GM18505 (cell line): ENCODE measurements around the gene KAZN.

ENCODE experiments used
- ATAC-seq: cut with Tn5 transposase; IDR thresholded peaks from one replicate; pipeline ENCODE4 v1.9.1; 2021; ENCODE audit not compliant: unreplicated experiment
- POLR2A ChIP-seq: IDR thresholded peaks from 4 replicates; pipeline ENCODE4 v1.6.1; 2011; ENCODE audit warnings: borderline replicate concordance; ENCODE audit not compliant: insufficient read depth, insufficient read length; ENCODE audit errors: extremely low read depth

The KAZN gene

GRCh38 chr1:14782741-14783591 lies 184.5 kb downstream of the KAZN start:
- TF ChIP-seq POLR2A, result no peak
- no peak for ATAC-seq

DNA sequence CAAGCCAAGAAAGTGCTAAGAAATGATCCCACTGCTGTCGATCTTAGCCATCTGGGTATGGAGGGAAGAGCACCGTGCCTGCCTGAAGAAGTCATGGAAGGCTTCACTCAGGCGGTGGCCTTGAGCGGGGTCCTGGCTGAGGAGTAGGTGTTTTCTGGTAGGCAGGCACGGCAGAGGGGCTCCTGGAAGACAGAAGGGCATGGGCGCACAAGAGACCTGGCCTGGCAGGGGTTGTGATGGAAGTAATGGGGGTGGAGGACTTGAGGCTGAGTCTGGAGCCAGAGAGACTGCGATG lies 185.1 kb downstream of the KAZN start:
- TF ChIP-seq POLR2A, result no peak
- ATAC-seq, result no peak

DNA sequence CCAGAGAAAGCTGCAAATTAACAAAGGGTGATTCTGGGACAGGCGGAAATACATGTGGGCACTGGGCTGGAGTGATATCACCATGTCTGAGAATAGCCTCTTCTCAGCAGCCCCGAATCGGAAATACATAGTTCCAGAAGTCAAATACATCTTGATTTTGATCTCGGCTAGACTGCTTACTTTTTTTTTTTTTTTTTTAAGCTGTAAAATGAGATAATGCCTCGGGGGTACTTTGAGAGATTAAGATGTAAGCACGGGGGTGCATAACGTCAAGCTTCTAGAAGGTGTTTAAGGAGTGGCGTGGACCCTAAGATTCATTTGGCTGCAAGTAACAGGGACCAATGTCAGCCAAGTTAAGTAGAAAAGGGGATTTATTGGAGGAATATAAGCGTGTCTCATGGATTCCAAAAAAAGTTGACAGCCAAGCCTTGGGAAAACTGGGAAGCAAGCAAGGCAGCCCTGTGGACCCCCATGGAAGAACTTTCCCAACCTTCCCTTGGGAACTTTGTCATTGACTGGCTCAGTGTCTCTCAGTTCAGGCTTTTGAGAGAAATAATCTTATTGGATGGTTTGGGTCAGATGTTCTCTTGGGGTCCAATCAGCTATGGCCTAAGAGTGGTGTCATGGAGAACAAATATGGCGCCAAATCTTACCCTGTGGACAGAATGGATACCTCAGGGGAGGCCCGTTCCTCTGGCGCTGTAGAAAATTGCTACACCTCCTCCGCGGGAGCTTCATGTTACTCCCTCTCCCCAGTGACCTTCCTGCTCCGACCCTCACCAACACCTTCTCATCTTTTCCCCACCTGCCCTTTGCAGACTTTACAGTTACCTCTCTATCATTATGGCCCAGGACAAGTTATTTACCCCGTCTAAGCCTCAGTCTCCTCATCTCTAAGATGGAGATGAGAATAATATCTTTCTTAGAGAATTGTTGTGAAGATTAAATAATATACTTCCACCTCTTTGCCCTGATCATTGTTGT lies 186.6 kb downstream of the KAZN start:
- no peak for ATAC-seq
- no peak for TF ChIP-seq POLR2A

- TF ChIP-seq POLR2A, result no peak
- ATAC-seq, result no peak
Observed at GRCh38 chr1:14786109-14786675, 187.7 kb downstream of the KAZN start.

- TF ChIP-seq POLR2A, result no peak
Observed at GRCh38 chr1:14786681-14787080, 188.2 kb downstream of the KAZN start.

GRCh38 chr1:14787604-14788003 lies 189.1 kb downstream of the KAZN start:
- no peak for ATAC-seq
- no peak for TF ChIP-seq POLR2A

More at GRCh38 chr1:14786681-14787080, 188.2 kb downstream of the KAZN start:
- no peak for ATAC-seq

GRCh38 chr1:14788080-14788479 lies 189.6 kb downstream of the KAZN start:
- no peak for TF ChIP-seq POLR2A
- ATAC-seq, result no peak

DNA sequence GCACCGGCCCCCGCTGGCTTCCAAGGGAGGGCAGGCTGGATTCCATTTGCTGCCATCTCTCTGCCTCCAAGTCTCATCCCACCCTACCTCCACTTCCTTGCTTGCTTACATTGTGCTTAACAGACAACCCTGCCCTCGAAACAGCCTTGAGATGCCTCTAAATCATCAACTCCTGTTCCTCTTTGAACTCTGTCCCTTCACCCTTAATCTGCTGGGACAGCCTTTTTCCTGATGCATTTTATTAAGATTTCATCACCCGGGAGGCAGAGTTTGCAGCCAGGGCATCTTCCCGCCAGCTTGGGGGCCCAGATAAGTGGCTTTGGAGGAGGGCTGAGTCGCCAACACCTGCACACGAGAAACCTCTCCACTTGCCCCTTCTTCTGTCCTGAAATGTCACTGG lies 192.5 kb downstream of the KAZN start:
- TF ChIP-seq POLR2A, result no peak
- no peak for ATAC-seq

DNA sequence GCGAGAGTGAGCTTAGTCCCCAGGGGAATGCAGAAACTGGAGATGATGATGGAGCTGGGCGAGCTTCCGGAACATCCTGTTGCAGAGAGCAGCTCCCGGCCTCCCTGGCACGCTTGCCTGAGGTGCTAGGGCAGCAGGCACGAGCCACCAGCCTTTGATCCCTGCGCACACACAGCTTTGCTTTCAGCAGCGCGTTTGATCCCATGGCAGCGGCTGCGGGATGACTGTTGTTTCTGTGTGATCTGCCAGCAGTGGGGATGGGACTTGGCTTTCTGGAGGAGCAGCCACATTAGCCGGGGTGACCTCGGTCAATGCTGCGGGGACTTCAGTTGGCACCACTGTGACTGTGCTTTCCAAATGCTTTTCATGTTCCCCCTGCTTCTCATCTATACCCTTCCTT lies 193.2 kb downstream of the KAZN start:
- no peak for TF ChIP-seq POLR2A
- no peak for ATAC-seq

GRCh38 chr1:14794136-14794768 lies 195.8 kb downstream of the KAZN start:
- no peak for ATAC-seq

DNA sequence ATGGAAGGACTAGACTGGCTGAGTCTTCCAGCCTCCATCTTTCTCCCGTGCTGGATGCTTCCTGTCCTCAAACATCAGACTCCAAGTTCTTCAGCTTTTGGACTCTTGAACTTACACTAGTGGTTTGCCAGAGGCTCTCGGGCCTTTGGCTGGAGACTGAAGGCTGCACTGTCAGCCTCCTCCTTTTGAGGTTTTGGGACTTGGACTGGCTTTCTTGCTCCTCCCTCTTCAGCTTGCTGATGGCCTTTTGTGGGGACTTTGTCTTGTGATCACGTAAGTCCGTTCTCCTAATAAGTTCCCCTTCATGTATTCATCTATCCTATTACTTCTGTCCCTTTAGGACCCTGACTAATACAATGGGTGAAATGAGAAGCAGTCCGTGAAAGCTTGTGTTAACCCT lies 196.4 kb downstream of the KAZN start:
- no peak for TF ChIP-seq POLR2A
- no peak for ATAC-seq

More at GRCh38 chr1:14794136-14794768, 195.8 kb downstream of the KAZN start:
- TF ChIP-seq POLR2A, result no peak

DNA sequence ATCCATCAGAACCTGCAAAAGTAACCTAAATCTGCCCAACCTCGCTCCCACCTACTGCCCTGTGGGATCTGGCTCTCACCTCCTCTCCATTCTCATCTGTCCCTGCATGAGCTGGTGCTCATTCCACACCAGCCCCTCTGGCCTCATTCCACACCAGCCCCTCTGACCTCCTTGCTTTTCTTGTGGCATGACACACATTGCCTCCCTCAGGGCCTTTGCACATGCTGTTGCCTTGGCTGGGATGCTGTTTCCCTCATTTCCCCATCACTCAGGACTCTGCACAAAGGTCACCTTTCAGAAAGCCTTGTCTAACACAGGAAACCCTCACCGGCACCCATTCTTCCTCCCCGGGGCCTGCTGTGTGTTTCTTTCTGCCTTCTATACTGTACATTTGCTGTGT lies 197.1 kb downstream of the KAZN start:
- no peak for ATAC-seq
- no peak for TF ChIP-seq POLR2A

DNA sequence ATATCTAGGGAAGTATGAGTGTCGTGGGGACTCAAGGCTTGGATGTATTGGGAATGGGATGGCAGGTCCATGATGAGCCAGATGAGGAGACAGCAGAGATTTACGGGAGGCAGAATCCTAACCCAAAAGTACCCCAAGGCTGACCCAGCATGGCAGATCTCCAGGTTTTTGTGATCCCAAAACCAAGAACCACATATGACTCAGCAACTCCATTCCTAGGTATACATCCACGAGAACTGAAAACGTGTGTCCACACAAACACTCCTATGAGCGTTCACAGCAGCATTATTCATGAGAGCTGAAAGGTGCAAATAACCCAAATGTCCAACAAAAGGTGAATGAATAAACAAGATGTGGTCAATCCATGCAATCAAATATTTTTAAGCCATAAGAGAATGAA lies 201.5 kb downstream of the KAZN start:
- ATAC-seq, result no peak
- TF ChIP-seq POLR2A, result no peak
